Measurements from ENCODE around the gene CPPED1. TPM values are rescaled to one million over a fixed set of nuclear protein-coding genes. Genes with fewer than 3 reads are reported as not detected.
"Not testable (repeated sequence)": the region's sequence is repeated elsewhere in the genome, so short reads cannot be mapped to it uniquely, and the experiment has no call there.

Gene CPPED1
- total RNA-seq, 1 donor from 2014 or later, result 15.0 TPM

GRCh38 chr16:12767897-12768296 is 35.8 kb downstream of the CPPED1 start:
- no peak overlapping the region for H3K4me3 ChIP-seq (ENCODE audit: low read depth, low read length)
- TF ChIP-seq CTCF (conservative IDR thresholded peaks at IDR 0.05; ENCODE audit: low read depth, low read length), result no peak
- DNase-seq (ENCODE audit: low read depth), result no peak

- no peak for DNase-seq (ENCODE audit: low read depth)
- H3K4me3 ChIP-seq (ENCODE audit: low read depth, low read length), result no peak overlapping the region
- TF ChIP-seq CTCF (conservative IDR thresholded peaks at IDR 0.05; ENCODE audit: low read depth, low read length), result no peak
Observed at GRCh38 chr16:12766853-12767252, 36.8 kb downstream of the CPPED1 start.

GRCh38 chr16:12766208-12766607 is 37.5 kb downstream of the CPPED1 start:
- not testable (repeated sequence) for DNase-seq (ENCODE audit: low read depth); H3K4me3 ChIP-seq (ENCODE audit: low read depth, low read length)

GRCh38 chr16:12764813-12765488 is 38.7 kb downstream of the CPPED1 start:
- no peak for DNase-seq (ENCODE audit: low read depth)
- no peak for TF ChIP-seq CTCF (conservative IDR thresholded peaks at IDR 0.05; ENCODE audit: low read depth, low read length)
- H3K4me3 ChIP-seq (ENCODE audit: low read depth, low read length), result no peak overlapping the region

- DNase-seq (ENCODE audit: low read depth), result no peak
- TF ChIP-seq CTCF (conservative IDR thresholded peaks at IDR 0.05; ENCODE audit: low read depth, low read length), result no peak
- no peak overlapping the region for H3K4me3 ChIP-seq (ENCODE audit: low read depth, low read length)
Observed at GRCh38 chr16:12763517-12763916, 40.2 kb downstream of the CPPED1 start.

- DNase-seq (ENCODE audit: low read depth), result no peak
- no peak overlapping the region for H3K4me3 ChIP-seq (ENCODE audit: low read depth, low read length)
- no peak for TF ChIP-seq CTCF (conservative IDR thresholded peaks at IDR 0.05; ENCODE audit: low read depth, low read length)
Observed at GRCh38 chr16:12760819-12761611, 42.7 kb downstream of the CPPED1 start.

- TF ChIP-seq CTCF (conservative IDR thresholded peaks at IDR 0.05; ENCODE audit: low read depth, low read length), result no peak
- no peak overlapping the region for H3K4me3 ChIP-seq (ENCODE audit: low read depth, low read length)
- DNase-seq (ENCODE audit: low read depth), result no peak
Observed at GRCh38 chr16:12758670-12759558, 44.8 kb downstream of the CPPED1 start.
